ENCODE data around the gene STK24. TPM values are rescaled to one million over a fixed set of nuclear protein-coding genes. Genes with fewer than 3 reads are reported as not detected.
"Not testable (repeated sequence)": the region's sequence is repeated elsewhere in the genome, so short reads cannot be mapped to it uniquely, and the experiment has no call there.

Gene STK24
- 139 and 142 TPM in 2 replicates for total RNA-seq
- long read RNA-seq, full-length matches to known transcripts, result 5 of 56 reads
- long read RNA-seq, partial matches to known transcripts, result 35 of 56 reads
- long read RNA-seq, other reads (novel, unspliced or antisense), result 16 of 56 reads

DNA sequence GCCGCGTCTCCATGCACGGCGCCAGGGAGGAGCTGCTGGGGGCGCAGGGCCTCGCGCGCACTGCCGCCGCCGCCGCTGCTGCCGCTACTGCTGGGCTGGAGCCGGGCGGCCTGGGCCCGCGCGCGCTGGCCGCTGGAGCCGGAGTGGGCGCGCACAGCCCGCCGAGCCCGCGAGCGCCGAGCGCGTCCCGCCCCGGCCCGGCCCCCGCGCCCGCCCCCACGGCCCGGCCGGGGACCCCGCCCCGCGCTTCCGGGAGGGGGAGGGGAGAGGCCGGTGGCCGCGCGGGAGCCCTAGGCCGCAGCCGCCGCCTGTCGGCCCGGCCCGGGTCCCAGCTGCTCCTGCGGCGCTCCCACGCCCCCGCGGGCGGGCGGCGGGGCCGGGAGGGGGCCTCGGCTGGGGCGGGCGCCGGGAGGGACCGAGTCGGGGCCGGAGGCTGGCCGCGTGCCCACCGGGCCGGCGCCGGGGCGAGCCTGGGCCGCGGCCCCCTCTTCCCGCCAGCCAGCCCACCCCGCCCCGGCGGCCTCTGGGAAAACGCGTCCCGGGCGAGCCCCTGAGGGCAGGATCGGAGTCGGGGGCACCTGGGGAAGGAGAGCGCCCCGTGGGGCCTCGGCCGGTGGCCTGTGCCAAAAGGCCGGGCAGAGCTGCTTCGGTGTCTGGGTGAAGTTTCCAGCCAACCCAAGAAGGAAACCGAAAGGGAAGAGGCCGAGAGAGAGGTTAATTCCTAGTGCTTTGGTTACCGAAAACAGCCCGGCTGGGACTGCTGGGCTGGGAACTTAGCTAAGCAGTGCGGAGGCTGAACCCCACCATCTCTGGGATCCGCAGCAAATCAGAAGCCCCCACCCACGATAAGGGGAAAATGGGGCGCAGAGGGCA, at the start of gene STK24:
TSS of gene STK24 (minus strand) at position 145 of the 873 bp plus-strand sequence. CDS start 321 bp downstream, outside the sequence.
- Mint-ChIP-seq H3K27me3 (ENCODE audit: unreplicated experiment) (no peaks in the 10 kb centered on the region), H3K27ac (ENCODE audit: unreplicated experiment) (peak within 1 kb of the TSS; percentile 98), H3K4me1 (ENCODE audit: unreplicated experiment) (peaks cover 51% of the 10 kb centered on the region), H3K36me3 (ENCODE audit: unreplicated experiment) (peaks cover 4% of the 10 kb centered on the region), H3K4me3 (ENCODE audit: unreplicated experiment) (peak within 1 kb of the TSS; percentile 92), H3K9me3 (ENCODE audit: unreplicated experiment) (no peaks in the 10 kb centered on the region)
- peak; percentile 91 for DNase-seq (ENCODE audit: extremely low spot score, unreplicated experiment)
- TF ChIP-seq, protein P1, sequence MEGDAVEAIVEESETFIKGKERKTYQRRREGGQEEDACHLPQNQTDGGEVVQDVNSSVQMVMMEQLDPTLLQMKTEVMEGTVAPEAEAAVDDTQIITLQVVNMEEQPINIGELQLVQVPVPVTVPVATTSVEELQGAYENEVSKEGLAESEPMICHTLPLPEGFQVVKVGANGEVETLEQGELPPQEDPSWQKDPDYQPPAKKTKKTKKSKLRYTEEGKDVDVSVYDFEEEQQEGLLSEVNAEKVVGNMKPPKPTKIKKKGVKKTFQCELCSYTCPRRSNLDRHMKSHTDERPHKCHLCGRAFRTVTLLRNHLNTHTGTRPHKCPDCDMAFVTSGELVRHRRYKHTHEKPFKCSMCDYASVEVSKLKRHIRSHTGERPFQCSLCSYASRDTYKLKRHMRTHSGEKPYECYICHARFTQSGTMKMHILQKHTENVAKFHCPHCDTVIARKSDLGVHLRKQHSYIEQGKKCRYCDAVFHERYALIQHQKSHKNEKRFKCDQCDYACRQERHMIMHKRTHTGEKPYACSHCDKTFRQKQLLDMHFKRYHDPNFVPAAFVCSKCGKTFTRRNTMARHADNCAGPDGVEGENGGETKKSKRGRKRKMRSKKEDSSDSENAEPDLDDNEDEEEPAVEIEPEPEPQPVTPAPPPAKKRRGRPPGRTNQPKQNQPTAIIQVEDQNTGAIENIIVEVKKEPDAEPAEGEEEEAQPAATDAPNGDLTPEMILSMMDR (IDR thresholded peaks at IDR 0.05), result no peak

DNA sequence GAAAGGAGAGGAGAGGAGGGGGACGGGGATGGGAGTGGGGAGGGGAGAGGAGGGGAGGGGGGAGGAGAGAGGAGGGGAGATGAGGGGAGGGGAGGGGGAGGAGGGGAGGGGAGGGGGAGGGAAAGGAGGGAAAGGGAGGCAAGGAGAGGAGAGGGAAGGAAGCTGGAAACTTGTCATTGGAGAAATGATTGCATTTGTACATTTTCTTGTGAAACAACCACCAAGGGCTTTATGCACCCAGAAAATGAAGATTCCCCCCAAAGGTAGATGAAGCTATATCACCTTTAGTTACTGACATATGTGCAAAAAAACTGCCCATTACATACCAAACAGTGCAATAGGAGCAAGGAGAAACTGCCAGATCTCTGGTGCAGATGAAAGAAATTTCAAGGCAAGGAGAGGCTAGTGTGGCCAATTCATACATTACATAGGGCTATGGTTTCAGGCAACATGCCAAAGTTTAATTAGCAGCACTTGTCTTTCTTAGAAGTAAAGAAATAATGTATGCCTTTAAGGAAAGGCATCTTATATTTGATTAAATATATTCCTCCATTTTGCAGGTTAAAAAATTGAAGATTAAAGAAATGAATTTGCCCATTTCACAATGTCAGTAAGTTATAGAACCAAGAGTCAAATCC, 49.5 kb upstream of the STK24 start:
- no peaks in the 10 kb centered on the region for H3K9me3 Mint-ChIP-seq (ENCODE audit: unreplicated experiment)

DNA sequence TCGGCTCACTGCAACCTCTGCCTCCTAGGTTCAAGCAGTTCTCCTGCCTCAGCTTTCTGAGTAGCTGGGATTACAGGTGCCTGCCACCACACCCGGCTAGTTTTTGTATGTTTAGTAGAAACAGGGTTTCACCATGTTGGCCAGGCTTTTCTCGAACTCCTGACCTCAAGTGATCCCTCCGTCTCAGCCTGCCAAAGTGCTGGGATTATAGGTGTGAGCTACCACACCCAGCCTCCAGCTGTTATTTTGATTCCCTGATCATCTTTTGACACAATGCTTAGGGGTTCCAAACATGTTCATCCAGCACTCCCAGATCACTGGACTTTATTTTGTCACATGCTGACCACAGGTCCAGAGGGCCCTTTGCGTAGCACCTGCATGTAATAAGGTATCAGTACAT, 47.7 kb upstream of the STK24 start:
- H3K9me3 Mint-ChIP-seq (ENCODE audit: unreplicated experiment); H3K4me3 Mint-ChIP-seq (ENCODE audit: unreplicated experiment); H3K36me3 Mint-ChIP-seq (ENCODE audit: unreplicated experiment); H3K27ac Mint-ChIP-seq (ENCODE audit: unreplicated experiment); H3K27me3 Mint-ChIP-seq (ENCODE audit: unreplicated experiment); DNase-seq (ENCODE audit: extremely low spot score, unreplicated experiment): not testable (repeated sequence)
- H3K4me1 Mint-ChIP-seq (ENCODE audit: unreplicated experiment), result peaks cover 17% of the 10 kb centered on the region

More for the DNA sequence above, 49.5 kb upstream of the STK24 start:
- peaks cover 15% of the 10 kb centered on the region for H3K4me1 Mint-ChIP-seq (ENCODE audit: unreplicated experiment)
- no peak overlapping the region for H3K4me3 Mint-ChIP-seq (ENCODE audit: unreplicated experiment)
- H3K27me3 Mint-ChIP-seq (ENCODE audit: unreplicated experiment), result no peaks in the 10 kb centered on the region
- H3K27ac Mint-ChIP-seq (ENCODE audit: unreplicated experiment), result no peak overlapping the region
- TF ChIP-seq, protein P1 (IDR thresholded peaks at IDR 0.05), result no peak
- H3K36me3 Mint-ChIP-seq (ENCODE audit: unreplicated experiment), result no peaks in the 10 kb centered on the region
- DNase-seq (ENCODE audit: extremely low spot score, unreplicated experiment), result no peak

DNA sequence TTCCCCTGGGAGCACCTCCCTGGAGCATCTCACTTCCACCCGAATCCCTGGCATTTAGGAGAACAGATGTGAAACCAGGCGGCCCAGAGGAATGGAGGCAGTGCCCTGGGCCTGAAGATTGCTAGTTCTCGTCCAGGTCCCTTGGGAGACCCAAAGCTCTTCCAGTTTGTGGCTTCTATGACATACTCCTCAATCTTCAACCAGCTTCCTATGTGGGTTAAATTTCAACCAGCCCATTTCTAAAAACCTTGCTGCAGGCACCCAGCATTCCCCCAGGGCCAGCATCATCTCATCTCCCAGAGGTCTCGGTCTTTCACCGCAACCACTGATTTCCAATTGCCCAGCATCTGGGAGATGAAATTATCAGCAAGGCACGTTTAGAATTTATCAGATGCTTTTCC, 46.0 kb upstream of the STK24 start:
- Mint-ChIP-seq H3K4me3 (ENCODE audit: unreplicated experiment) (no peak overlapping the region), H3K9me3 (ENCODE audit: unreplicated experiment) (no peaks in the 10 kb centered on the region)

DNA sequence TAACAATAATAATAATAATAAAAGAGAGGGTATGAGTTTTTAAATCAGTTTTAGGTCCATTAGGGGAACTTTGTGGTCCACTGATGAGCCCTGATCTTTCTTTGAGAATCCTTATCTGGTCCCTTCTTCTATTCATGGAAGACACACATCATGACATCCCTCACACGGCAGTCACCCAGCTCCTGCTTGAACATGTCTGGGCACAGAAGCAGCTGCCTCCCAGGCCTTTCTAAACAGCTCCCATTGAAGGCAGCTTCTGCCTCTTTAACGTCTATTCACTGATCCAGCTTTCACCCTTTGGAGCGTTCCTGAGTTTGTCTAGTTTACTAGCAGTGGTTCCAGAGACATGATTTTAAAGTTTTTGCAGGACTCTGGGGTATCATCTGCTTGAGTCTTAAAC, 42.6 kb upstream of the STK24 start:
- Mint-ChIP-seq H3K36me3 (ENCODE audit: unreplicated experiment) (no peaks in the 10 kb centered on the region), H3K9me3 (ENCODE audit: unreplicated experiment) (no peaks in the 10 kb centered on the region), H3K27ac (ENCODE audit: unreplicated experiment) (no peak overlapping the region), H3K4me1 (ENCODE audit: unreplicated experiment) (peaks cover 17% of the 10 kb centered on the region), H3K27me3 (ENCODE audit: unreplicated experiment) (peaks cover 6% of the 10 kb centered on the region), H3K4me3 (ENCODE audit: unreplicated experiment) (no peak overlapping the region)
- peak; percentile 32 for DNase-seq (ENCODE audit: extremely low spot score, unreplicated experiment)
- TF ChIP-seq, protein P1 (IDR thresholded peaks at IDR 0.05), result no peak

More for the DNA sequence above, 46.0 kb upstream of the STK24 start:
- H3K27me3 Mint-ChIP-seq (ENCODE audit: unreplicated experiment), result no peaks in the 10 kb centered on the region
- no peak for DNase-seq (ENCODE audit: extremely low spot score, unreplicated experiment)
- H3K27ac Mint-ChIP-seq (ENCODE audit: unreplicated experiment), result no peak overlapping the region
- H3K4me1 Mint-ChIP-seq (ENCODE audit: unreplicated experiment), result peaks cover 17% of the 10 kb centered on the region
- H3K36me3 Mint-ChIP-seq (ENCODE audit: unreplicated experiment), result no peaks in the 10 kb centered on the region
- TF ChIP-seq, protein P1 (IDR thresholded peaks at IDR 0.05), result no peak

DNA sequence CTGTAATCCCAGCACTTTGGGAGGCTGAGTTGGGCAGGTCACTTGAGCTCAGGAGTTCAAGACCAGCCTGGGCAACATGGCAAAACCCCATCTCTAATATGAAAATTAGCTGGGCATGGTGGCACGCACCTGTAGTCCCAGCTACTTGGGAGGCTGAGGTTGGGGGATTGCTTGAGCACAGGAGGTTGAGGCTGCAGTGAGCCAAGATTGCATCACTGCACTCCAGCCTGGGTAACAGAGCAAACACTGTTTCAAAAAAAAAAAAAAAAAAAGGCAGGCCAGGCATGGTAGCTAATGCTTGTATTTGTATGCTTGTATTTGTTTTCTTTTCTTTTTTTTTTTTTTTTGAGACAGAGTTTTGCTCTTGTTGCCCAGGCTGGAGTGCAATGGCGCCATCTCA, 38.7 kb upstream of the STK24 start:
- H3K36me3 Mint-ChIP-seq (ENCODE audit: unreplicated experiment); H3K4me3 Mint-ChIP-seq (ENCODE audit: unreplicated experiment); H3K27ac Mint-ChIP-seq (ENCODE audit: unreplicated experiment); H3K4me1 Mint-ChIP-seq (ENCODE audit: unreplicated experiment); H3K9me3 Mint-ChIP-seq (ENCODE audit: unreplicated experiment): not testable (repeated sequence)
- H3K27me3 Mint-ChIP-seq (ENCODE audit: unreplicated experiment), result peaks cover 20% of the 10 kb centered on the region
- DNase-seq (ENCODE audit: extremely low spot score, unreplicated experiment), result peak; percentile 42

All from osteocyte (in vitro differentiated cells).